ENCODE results near the gene EIF4E1B.
"Not testable (repeated sequence)": the region's sequence is repeated elsewhere in the genome, so short reads cannot be mapped to it uniquely, and the experiment has no call there.

The EIF4E1B gene

GRCh38 chr5:176629853-176630680 is at the start of gene EIF4E1B, which contains the start of gene SNCB:
Gene EIF4E1B (plus strand): TSS chr5:176630675. CDS start chr5:176642788, 12,113 bp downstream.
Gene SNCB (minus strand): TSS chr5:176630534. CDS start chr5:176629654, 880 bp downstream.
- DNase-seq (ENCODE audit: low spot score), result peak; percentile 79

DNA sequence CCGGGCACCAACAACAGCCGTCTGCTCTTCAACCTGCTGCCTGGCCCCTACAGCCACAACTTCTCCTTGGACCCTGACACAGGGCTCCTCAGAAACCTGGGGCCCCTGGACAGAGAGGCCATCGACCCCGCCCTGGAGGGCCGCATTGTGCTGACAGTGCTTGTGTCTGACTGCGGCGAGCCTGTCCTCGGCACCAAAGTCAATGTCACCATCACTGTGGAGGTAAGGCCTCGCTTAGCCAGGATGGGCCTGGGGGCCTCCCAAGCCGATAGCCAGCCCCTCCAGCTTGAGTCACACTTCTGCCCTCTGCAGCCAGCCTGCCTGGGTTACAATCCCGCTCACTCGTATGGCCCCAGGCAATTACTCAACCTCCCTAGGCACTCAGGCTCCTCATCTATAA is 49.1 kb upstream of the EIF4E1B start:
- DNase-seq (ENCODE audit: low spot score), result no peak

GRCh38 chr5:176583076-176583475 is 47.4 kb upstream of the EIF4E1B start:
- no peak for DNase-seq (ENCODE audit: low spot score)

GRCh38 chr5:176587398-176587797 is 43.1 kb upstream of the EIF4E1B start:
- no peak for DNase-seq (ENCODE audit: low spot score)

DNA sequence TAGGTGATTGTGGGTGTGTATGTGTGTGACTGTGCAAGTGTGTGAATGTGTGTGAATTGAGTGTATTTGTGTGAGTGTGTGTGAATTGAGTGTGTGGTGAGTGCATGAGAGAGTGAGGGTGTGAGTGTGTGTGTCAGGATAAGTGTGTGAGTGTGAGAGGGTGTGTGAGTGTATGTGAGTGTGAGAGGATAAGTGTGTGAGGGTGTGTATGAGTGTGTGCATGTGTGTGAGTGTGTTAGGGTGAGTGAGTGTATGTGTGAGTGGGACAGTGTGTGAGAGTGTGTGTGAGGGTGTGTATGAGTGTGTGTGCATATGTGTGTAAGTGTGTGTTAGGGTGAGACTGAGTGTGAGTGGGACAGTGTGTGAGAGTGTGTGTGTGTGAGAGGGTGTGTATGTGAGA is 42.2 kb upstream of the EIF4E1B start:
- DNase-seq (ENCODE audit: low spot score), result no peak

DNA sequence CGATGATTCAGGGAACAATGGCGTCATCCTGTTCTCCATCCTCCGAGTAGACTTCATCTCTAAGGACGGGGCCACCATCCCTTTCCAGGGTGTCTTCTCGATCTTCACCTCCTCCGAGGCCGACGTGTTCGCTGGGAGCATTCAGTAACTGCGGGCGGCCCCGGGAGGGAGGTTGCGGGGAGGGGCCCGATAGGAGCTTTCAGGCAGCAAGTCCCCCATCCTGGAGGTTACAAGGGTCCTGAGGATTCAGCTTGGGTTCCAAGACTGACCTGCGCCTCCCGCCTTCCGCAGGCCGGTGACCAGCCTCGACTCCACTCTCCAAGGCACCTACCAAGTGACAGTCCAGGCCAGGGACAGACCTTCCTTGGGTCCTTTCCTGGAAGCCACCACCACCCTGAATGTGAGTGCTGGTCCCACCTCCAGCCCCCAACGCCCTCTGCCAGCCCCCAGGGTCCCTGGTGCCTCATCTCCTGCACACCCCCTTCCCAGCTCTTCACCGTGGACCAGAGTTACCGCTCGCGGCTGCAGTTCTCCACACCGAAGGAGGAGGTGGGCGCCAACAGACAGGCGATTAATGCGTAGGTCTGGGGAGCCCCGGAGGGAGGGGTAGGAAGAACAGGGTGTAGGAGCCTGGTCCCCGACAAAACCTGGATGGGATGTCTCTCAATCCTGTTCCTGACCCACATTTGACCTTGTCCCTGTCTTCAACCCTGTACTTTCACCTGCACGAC is 41.3 kb upstream of the EIF4E1B start:
- no peak for DNase-seq (ENCODE audit: low spot score)

GRCh38 chr5:176590035-176590717 is 40.3 kb upstream of the EIF4E1B start:
- no peak for DNase-seq (ENCODE audit: low spot score)

GRCh38 chr5:176591667-176592066 is 38.8 kb upstream of the EIF4E1B start:
- DNase-seq (ENCODE audit: low spot score), result not testable (repeated sequence)

GRCh38 chr5:176592573-176592972 is 37.9 kb upstream of the EIF4E1B start:
- DNase-seq (ENCODE audit: low spot score), result no peak

DNA sequence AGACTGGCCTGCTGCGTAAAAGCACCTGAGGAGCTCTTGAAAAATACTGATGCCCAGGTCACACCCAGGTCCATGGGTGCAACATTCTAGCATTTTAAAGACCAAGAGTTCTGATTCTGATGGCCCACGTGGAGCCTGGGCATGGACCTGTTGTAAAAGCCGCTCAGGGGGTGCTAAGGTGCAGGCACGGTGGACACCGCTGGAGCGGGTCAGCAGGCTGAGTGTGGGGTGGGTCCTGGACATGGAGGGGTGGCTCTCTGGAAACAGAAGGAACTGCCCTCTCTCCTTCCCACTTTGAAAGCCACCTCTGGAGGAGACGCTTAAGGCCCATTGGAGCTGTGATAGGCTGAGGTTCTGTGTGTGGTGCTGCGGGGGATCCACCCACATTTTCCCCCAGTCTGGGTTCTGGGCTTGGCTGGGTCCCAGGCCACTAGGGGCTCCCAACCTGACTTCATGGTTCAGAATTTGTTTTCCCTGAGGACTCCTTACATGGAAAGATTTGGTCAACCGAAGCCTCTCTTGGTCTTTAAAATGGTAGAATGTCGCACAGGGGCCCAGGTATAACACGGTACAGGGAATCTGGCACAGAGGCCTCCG is 37.1 kb upstream of the EIF4E1B start:
- no peak for DNase-seq (ENCODE audit: low spot score)

GRCh38 chr5:176594554-176594953 is 35.9 kb upstream of the EIF4E1B start:
- DNase-seq (ENCODE audit: low spot score), result no peak

GRCh38 chr5:176595386-176595943 is 35.0 kb upstream of the EIF4E1B start:
- DNase-seq (ENCODE audit: low spot score), result no peak

DNA sequence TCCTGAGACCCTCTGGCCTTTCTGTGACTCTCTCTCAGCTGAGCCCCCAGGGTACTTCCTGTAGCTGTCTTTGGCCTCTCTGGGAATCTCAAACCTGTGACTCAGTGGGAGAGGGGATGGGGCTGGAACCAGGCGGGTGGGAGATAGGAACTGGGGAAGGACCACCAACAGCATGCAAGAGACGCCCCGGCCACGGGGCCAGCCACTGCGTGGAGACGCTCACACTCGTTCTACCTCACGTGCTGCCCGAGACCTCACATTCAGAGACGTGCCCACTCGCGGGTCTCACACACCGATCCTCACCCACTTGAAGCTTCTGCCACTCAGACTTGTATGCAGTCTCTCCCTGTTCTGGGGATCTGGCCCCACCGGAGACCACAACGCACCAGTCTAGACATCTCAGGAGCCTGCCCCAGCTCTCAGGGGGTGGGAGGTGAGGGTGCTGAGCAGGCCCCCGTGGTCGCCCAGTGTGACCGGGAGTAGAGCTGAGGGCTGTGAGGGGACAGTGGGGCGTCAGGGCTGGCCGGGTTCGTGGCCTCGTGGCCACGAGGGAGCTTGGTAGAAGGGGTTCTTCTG is 34.3 kb upstream of the EIF4E1B start:
- DNase-seq (ENCODE audit: low spot score), result no peak

DNA sequence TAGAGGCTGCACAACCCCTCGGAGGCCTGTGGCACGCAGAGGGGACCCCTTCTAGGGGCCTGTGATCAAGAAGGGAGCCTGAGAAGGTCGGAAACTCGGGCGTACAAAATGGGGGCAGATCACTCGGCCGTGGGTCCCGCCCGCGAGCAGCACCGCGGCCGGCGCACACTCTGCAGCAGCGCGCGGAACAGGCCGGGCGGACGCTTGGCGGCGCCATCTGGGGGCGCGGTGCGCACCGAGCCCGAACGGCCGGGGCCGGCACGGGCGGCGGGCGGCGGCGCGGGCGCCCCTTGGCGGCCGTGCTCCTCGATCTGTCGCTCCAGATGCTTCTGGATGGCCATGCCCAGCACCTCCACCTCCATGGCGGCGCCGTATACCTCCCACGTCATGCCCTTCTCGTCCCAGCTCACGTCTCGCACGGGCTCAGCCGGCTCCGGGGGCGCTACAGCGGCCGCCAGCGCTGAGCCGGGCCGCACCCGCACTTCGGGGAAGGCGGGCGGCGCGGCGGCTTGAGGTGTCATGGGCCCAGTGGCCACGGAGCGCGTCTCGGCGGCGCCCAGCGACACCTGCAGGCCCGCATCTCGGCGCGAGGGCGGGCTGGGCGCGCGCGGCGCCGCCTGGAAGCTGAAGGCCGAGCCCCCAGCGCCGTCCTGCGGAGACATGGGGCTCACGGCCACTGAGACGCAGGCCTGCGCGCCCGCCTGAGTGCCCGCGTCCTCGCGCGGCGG is 33.6 kb upstream of the EIF4E1B start:
- DNase-seq (ENCODE audit: low spot score), result peak; percentile 50

- no peak for DNase-seq (ENCODE audit: low spot score)
Measured at GRCh38 chr5:176597417-176598389, 32.8 kb upstream of the EIF4E1B start.

- not testable (repeated sequence) for DNase-seq (ENCODE audit: low spot score)
Measured at GRCh38 chr5:176599749-176600430, 30.6 kb upstream of the EIF4E1B start.

GRCh38 chr5:176601901-176602482 is 28.5 kb upstream of the EIF4E1B start:
- DNase-seq (ENCODE audit: low spot score), result no peak

DNA sequence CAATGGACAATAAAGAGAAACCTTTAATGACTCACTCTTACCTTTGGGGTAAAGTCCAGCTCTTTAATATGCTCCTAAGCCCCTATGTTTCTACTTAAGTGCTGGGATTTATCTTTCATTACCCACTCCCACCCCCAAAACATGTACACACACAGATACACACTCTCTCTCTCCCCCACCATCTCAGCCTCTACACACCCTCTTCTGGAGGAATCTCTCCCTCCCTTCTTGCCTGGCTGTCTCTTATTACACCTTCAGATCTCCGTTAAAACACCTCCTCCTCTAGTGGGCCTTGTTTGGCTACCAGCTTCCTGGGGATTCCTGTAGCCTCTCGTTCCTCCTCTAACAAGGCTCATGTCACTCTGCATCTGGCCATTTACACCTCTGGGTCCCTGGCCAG is 27.4 kb upstream of the EIF4E1B start:
- DNase-seq (ENCODE audit: low spot score), result no peak

- DNase-seq (ENCODE audit: low spot score), result no peak
Measured at GRCh38 chr5:176606032-176606431, 24.4 kb upstream of the EIF4E1B start.

Measured in AG08396 (cell line).